HG03175 (cell line): ENCODE results near the gene TLL2.

Experiments used
- ATAC-seq: cut with Tn5 transposase; IDR thresholded peaks from one replicate; pipeline ENCODE4 v1.9.1; 2021; ENCODE audit warnings: mild to moderate bottlenecking, moderate library complexity; ENCODE audit not compliant: unreplicated experiment

Gene TLL2

GRCh38 chr10:96431211-96431970, 82.3 kb downstream of the TLL2 start:
- no peak for ATAC-seq

DNA sequence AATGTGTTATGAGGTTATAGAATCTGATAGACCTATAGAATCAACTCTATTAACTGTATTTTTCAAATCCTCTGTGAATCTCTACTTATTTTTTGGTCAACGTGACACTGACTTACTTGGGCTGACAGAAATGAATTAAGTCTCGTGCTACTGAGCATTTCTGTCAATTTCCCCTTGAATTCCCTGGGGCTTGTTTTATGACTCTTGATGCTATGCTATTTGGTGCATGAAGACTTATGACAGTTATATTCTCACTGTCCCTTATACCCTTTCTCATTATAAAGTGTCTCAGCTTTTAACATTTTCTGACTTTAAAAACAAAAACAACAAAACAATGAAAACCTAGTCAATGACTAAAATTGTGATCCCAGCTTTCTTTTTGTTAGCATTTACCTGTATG, 86.4 kb downstream of the TLL2 start:
- no peak for ATAC-seq

DNA sequence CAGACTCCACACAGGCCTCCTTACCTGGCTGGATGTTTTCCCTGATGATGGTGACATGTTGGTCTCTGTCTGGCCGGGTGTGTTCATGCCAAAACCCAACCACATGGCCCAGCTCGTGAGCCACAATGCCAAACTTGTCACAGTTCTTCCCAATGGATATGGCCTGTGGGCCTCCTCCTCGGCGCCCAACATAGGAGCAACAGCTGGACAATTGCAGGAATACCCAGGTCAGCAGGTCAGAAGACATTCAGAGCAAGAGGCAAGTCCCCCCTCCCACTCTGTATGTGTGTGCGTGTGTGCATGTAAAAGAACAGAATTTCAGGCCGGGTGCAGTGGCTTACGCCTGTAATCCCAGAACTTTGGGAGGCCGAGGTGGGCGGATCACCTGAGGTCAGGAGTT, 91.2 kb downstream of the TLL2 start:
- ATAC-seq, result no peak

DNA sequence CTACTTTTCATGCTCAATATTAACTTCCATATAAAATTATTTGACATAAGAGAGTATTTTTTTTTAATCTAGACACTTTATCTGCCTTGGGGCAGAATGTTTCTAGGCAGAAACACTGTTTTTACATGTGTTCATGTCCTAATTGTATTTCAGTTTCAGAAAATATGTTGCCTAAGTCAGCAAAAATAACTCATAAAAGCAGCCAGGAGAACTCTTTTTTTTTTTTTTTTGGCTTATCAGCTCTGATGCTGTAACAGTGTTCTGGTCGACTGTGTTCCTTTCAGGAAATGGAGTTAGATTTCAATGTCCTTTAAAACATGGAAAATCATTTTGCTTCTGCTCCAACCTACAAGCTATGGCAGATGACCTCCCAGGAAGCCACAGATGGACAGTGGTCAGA, 91.7 kb downstream of the TLL2 start:
- ATAC-seq, result no peak

DNA sequence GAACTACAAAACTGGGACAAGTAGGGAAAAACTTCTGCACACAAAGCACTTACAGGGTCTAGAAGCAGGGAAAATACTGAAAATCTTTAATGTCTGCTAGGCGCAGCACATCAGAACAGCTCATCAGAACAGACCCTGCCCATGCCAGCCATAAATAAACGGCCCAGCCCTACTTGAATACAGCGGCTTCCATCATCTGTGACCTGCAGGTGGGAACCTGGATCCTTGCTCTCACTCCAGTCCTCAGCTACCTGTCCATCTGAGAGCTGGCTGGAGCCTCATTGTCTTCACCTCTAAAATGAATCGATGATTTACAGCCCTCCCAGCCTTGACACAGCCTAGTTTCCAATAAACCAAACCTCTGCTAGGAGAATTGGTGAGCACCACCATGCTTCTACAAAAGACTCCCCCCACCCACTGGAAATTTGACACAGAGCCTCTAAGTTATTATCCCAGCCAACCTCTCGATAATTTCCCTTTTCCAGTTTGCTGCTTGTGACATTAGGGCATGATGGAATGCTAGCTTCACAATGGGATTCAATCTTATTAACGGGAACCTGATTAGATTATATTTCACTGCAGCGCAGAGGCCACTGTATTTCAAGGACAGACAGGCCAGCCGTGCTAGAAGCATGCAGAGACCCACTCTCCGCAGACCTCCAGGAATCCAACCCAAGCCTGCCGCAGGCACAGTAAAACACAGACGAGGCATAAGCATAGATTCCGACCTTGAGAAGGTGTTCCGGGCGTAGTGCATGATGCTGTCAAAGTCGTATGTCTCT, 93.3 kb downstream of the TLL2 start:
- no peak for ATAC-seq

GRCh38 chr10:96419351-96419750, 94.4 kb downstream of the TLL2 start:
- no peak for ATAC-seq

DNA sequence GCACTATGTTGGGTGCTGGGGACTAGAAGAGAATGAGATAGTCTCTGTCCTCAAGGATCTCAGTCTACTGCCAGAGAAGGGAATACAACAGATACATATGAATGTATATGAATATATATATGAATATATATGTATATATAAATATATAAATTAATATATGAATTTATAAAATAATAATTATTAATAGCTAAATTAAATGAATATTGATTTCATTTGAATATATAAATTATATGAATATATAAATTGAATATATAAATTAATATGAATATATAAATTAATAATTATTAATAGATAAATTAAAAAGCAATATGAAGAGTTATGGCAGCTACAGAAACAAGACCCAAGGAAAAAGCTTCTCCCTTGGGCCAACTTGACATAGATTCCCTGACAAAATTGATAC, 95.1 kb downstream of the TLL2 start:
- ATAC-seq, result no peak

DNA sequence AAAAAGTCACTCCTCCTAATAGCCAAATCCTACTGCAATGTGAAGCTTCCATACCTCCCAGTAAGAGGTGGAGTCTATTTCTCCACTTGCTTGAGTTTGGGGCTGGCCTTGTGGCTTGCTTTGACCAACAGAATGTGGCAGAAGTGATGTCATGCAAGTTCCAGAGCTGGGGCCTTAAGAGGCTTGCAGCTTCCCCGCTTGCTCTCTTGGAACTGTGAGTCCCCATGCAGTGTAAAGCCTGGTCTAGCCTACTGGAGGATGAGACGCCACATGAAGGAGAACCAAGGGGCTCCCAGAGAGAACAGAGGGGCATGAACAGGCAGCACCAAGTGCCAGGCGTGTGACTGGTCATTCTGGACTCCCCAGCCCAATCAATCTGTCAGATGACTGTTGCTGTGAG, 96.3 kb downstream of the TLL2 start:
- no peak for ATAC-seq

DNA sequence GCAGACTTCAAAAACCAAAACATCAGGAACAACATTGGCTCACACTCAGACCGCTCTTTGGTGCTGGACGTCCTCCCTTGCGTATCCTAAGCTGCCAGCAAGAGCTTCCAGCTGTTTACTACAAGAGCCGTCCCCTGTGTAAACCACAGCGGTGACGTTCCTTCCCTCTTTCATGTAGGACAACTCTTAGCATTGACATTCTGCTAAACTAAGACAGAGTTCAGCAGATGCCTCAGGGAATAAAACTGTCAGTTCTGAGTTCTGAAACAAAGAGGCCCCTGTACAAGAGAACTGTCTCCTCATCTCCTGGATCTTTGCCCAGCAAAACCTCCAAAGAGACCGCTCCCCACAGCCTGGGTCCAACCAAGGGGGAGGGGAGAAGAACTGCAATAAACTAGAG, 97.1 kb downstream of the TLL2 start:
- ATAC-seq, result no peak

GRCh38 chr10:96415891-96416554, 97.7 kb downstream of the TLL2 start:
- no peak for ATAC-seq

- no peak for ATAC-seq
Observed at GRCh38 chr10:96415150-96415890, 98.4 kb downstream of the TLL2 start.

DNA sequence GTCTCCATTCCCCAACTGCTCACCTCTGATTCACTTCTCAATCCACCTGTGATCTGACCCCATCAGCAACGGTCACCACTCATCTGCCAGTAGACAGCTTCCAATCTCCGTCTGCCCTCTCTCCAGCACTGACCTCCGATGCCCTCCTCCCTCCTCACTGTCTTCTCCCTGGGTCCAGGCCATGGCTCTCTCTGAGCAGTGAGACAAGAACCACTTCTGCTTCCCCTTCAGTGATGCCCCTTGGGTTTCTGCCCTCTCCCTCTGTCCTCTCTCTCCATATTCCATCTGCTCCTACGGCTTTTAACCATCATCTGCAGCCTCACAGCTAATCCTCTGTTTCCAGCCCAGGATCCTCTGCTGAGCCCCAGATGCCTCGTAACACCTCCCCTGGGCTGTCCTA, 99.4 kb downstream of the TLL2 start:
- no peak for ATAC-seq

DNA sequence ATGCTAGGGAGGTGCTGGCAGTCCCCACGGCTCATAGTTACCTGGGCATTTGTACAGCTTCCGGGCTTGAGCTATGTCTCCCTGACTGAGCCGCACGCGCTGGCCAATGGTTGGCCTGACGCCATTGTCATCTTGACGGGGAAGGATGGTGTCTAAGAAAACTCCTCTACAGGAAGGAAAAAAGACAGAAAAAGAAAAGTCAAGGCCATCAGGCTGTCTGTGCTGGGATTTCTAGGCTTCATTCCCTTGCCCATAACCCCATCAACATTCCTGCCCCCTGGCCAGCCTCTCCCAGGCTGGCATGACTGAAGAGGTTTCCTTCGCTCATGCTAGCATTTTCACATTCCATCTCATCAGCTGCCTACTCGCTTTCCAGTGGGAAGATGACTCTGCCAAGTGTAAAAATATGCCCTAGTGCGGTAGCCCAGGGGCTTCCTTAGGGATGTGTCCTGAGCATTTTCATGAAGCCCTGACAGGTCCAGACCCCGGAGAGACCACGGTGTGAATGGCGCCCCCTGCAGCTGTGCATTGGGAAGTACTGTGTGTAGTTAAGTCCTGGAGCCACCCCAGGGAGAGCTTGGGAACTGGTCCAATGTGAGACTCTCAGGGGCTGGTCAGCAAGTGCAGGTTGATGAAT, 100.5 kb downstream of the TLL2 start:
- no peak for ATAC-seq

GRCh38 chr10:96411716-96412320, 101.9 kb downstream of the TLL2 start:
- no peak for ATAC-seq

GRCh38 chr10:96410296-96410695, 103.4 kb downstream of the TLL2 start:
- ATAC-seq, result no peak

DNA sequence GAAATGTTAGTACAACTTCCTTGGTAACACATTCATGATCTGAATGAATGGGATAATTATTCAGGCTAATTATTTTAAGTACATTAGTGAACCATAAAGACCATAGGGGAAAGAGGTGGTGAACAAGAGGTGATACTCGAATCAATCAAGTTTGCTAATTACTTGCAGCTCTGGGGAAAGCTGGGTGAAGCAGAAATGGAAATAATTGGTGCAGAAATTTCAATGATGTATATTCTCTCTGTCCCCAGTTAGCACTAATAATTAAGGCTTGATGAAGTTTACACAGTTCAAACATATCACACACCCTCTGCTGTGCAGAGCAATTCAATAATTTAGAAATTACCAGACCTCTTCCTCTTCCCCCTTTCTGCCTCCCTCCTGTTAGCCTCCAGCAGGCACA, 105.5 kb downstream of the TLL2 start:
- ATAC-seq, result no peak

- no peak for ATAC-seq
Observed at GRCh38 chr10:96407560-96408069, 106.1 kb downstream of the TLL2 start.

DNA sequence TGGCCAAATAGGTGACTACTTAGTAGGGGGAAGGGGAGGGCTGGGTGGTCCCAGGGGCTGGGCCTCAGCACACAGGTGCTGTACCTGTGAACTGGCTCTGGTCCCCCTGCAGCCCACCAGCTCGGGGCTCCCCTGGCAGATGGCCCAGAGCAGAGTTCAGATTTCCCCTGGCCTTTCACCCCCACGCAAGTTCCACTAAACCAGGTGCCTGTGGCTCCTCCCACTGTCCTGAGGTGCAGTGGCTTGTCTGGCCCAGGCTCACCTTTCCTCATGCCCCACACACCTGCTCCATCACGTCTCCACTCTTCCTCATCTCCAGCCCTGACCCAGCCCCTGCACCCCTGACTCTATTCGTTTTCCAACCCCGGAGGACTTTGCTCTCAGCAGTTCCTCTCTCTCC, 107.6 kb downstream of the TLL2 start:
- no peak for ATAC-seq

DNA sequence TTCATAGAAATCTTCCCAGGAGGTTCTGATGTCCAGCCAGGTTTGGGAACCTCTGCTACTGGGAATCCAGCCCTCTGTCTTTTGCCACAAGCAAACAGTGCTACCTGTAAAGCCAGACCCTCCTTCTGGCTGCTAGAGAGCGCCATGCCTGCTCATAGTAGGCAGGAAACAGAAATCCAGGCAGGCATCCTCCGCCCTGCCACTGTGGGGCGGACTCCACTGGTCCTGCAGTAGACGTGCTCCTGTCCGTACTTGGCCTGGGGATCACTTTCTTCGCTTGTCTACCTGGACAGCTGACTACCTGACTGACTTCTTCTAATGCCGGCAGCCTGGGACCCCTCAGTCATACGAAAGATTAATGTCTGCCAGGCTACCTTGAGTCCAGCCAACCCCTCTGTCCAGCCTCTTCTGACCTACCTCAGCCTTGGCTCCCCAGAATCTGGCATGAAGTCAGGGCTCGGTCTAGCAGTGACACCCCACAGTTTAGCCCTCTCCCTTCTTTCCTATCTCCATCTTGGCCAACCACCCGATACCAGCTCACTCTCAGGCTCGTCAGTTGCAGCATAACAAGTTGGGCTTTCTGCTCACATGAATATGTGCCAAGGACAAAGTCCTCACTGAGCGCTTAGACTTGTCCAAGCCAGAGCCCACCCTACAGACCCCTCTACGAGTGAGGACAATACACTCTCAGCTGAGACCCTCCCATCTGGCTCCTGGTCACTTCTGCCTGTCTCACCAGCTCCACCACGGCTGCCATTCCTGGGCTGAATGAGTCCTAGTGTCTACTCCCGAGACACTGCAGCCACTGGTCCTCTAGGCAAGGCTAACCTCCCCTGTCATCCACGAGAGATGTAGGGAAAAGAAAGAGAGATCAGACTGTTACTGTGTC, 111.1 kb downstream of the TLL2 start:
- no peak for ATAC-seq
